WTC11 (cell line): ENCODE results near the gene LAMC1. TPM values are rescaled to one million over a fixed set of nuclear protein-coding genes. Genes with fewer than 3 reads are reported as not detected.

Source experiments
- ATAC-seq: fragments of 200-7000 bp; cut with Tn5 transposase; 2 replicates; pipeline ENCODE4 v1.10.0; 2021; ENCODE audit warnings: mild to moderate bottlenecking, moderate library complexity
- CTCF ChIA-PET: fragments of 300-600 bp; sonication (Branson Sonifier 250); formaldehyde crosslinking; loops from one replicate; lab custom pipeline; 2021; ENCODE audit warnings: antibody characterized with exemption; lab: Charles Lee
- POLR2A ChIA-PET: fragments of 350-600 bp; sonication (Branson Sonifier 250); formaldehyde crosslinking; loops from one replicate; lab custom pipeline; 2021; ENCODE audit warnings: antibody characterized with exemption; lab: Charles Lee
- DNase-seq: peaks from one replicate; pipeline ENCODE4 v3.0.0; 2021; ENCODE audit warnings: low spot score
- H3K27ac Mint-ChIP-seq: 2 replicates; pipeline ENCODE4 v1.8.0; 2021; ENCODE audit warnings: mixed read lengths
- H3K27me3 Mint-ChIP-seq: 2 replicates; pipeline ENCODE4 v1.8.0; 2021; ENCODE audit warnings: low read depth, mild to moderate bottlenecking, moderate library complexity, mixed read lengths
- H3K36me3 Mint-ChIP-seq: 2 replicates; pipeline ENCODE4 v1.8.0; 2021; ENCODE audit warnings: mixed read lengths
- H3K4me1 Mint-ChIP-seq: 2 replicates; pipeline ENCODE4 v1.8.0; 2022; ENCODE audit warnings: mixed read lengths
- H3K4me3 Mint-ChIP-seq: 2 replicates; pipeline ENCODE4 v1.8.0; 2021; ENCODE audit warnings: mild to moderate bottlenecking, moderate library complexity, mixed read lengths
- H3K9me3 Mint-ChIP-seq: 2 replicates; pipeline ENCODE4 v1.8.0; 2021; ENCODE audit warnings: mixed read lengths
- ATF1 ChIP-seq: sonication (generic); formaldehyde crosslinking; IDR thresholded peaks from 2 replicates; pipeline ENCODE4 v1.8.1; 2023; ENCODE audit warnings: mild to moderate bottlenecking, moderate library complexity, missing genetic modification reagents
- CREB1 ChIP-seq: sonication (generic); formaldehyde crosslinking; IDR thresholded peaks from 2 replicates; pipeline ENCODE4 v1.8.0; 2023; ENCODE audit warnings: mild to moderate bottlenecking, missing genetic modification reagents
- E2F4 ChIP-seq: sonication (generic); formaldehyde crosslinking; IDR thresholded peaks from 2 replicates; pipeline ENCODE4 v1.8.1; 2022; ENCODE audit warnings: low read depth, mild to moderate bottlenecking, moderate library complexity, missing genetic modification reagents, borderline replicate concordance
- ESRRA ChIP-seq: sonication (generic); formaldehyde crosslinking; IDR thresholded peaks from 2 replicates; pipeline ENCODE4 v1.8.1; 2022; ENCODE audit warnings: mild to moderate bottlenecking, missing genetic modification reagents, borderline replicate concordance
- ETV6 ChIP-seq: sonication (generic); formaldehyde crosslinking; IDR thresholded peaks from 2 replicates; pipeline ENCODE4 v1.8.1; 2022; ENCODE audit warnings: mild to moderate bottlenecking, missing genetic modification reagents
- FOXJ3 ChIP-seq: sonication (generic); formaldehyde crosslinking; IDR thresholded peaks from 2 replicates; pipeline ENCODE4 v1.9.0; 2021; ENCODE audit warnings: missing genetic modification reagents, mild to moderate bottlenecking, borderline replicate concordance
- HMGA2 ChIP-seq: fragments of 250-450 bp; sonication (Bioruptor Pico); IDR thresholded peaks from 2 replicates; pipeline ENCODE4 v1.4.0; 2021; ENCODE audit warnings: mild to moderate bottlenecking, moderate library complexity
- HMGXB4 ChIP-seq: sonication (generic); formaldehyde crosslinking; IDR thresholded peaks from 2 replicates; pipeline ENCODE4 v1.8.1; 2023; ENCODE audit warnings: mild to moderate bottlenecking, moderate library complexity, missing genetic modification reagents
- IRF2 ChIP-seq: sonication (generic); formaldehyde crosslinking; IDR thresholded peaks from 2 replicates; pipeline ENCODE4 v1.8.0; 2022; ENCODE audit warnings: low read depth, missing genetic modification reagents, borderline replicate concordance
- JUN ChIP-seq: sonication (generic); formaldehyde crosslinking; IDR thresholded peaks from 2 replicates; pipeline ENCODE4 v1.8.0; 2023; ENCODE audit warnings: mild to moderate bottlenecking, missing genetic modification reagents
- KAT7 ChIP-seq: sonication (generic); formaldehyde crosslinking; IDR thresholded peaks from 2 replicates; pipeline ENCODE4 v1.8.1; 2023; ENCODE audit warnings: missing genetic modification reagents, mild to moderate bottlenecking, borderline replicate concordance
- MLX ChIP-seq: sonication (generic); formaldehyde crosslinking; IDR thresholded peaks from 2 replicates; pipeline ENCODE4 v1.8.1; 2023; ENCODE audit warnings: mild to moderate bottlenecking, missing genetic modification reagents, moderate library complexity
- MYBL2 ChIP-seq: sonication (generic); formaldehyde crosslinking; IDR thresholded peaks from 2 replicates; pipeline ENCODE4 v1.8.1; 2023; ENCODE audit warnings: mild to moderate bottlenecking, moderate library complexity, missing genetic modification reagents
- NR2C2 ChIP-seq: sonication (generic); formaldehyde crosslinking; IDR thresholded peaks from 2 replicates; pipeline ENCODE4 v1.8.0; 2022; ENCODE audit warnings: mild to moderate bottlenecking, missing genetic modification reagents
- OVOL2 ChIP-seq: fragments of 250-450 bp; sonication (Bioruptor Pico); IDR thresholded peaks from 2 replicates; pipeline ENCODE4 v1.9.0; 2021; ENCODE audit warnings: mild to moderate bottlenecking, borderline replicate concordance
- PRRX2 ChIP-seq: fragments of 250-450 bp; sonication (Bioruptor Pico); IDR thresholded peaks from 2 replicates; pipeline ENCODE4 v1.8.0; 2021; ENCODE audit warnings: mild to moderate bottlenecking
- TCF7 ChIP-seq: sonication (generic); formaldehyde crosslinking; IDR thresholded peaks from 2 replicates; pipeline ENCODE4 v1.8.0; 2022; ENCODE audit warnings: mild to moderate bottlenecking, low read depth, missing genetic modification reagents, moderate library complexity
- TP53 ChIP-seq: sonication (generic); formaldehyde crosslinking; IDR thresholded peaks from 2 replicates; pipeline ENCODE4 v1.8.1; 2023; ENCODE audit warnings: mild to moderate bottlenecking, missing genetic modification reagents
- ZBTB21 ChIP-seq: sonication (generic); formaldehyde crosslinking; IDR thresholded peaks from 2 replicates; pipeline ENCODE4 v1.8.1; 2023; ENCODE audit warnings: mild to moderate bottlenecking, missing genetic modification reagents, borderline replicate concordance
- ZNF121 ChIP-seq: sonication (generic); formaldehyde crosslinking; IDR thresholded peaks from 2 replicates; pipeline ENCODE4 v1.8.0; 2023; ENCODE audit warnings: missing genetic modification reagents
- ZNF219 ChIP-seq: sonication (generic); formaldehyde crosslinking; IDR thresholded peaks from 2 replicates; pipeline ENCODE4 v1.8.0; 2023; ENCODE audit warnings: missing genetic modification reagents, mild to moderate bottlenecking, borderline replicate concordance
- ZNF317 ChIP-seq: sonication (generic); formaldehyde crosslinking; IDR thresholded peaks from 2 replicates; pipeline ENCODE4 v1.8.1; 2023; ENCODE audit warnings: low read depth, mild to moderate bottlenecking, moderate library complexity, missing genetic modification reagents, borderline replicate concordance
- ZNF423 ChIP-seq: fragments of 250-450 bp; sonication (Bioruptor Pico); IDR thresholded peaks from 2 replicates; pipeline ENCODE4 v2.1.2; 2022; ENCODE audit warnings: mild to moderate bottlenecking, moderate library complexity
- total RNA-seq: library from RNA; stranded (reverse); gene quantifications from 3 replicates; pipeline ENCODE4 v1.2.3, GENCODE V29; 2021
- TF ChIP-seq, protein P1 (sequence below): fragments of 250-450 bp; sonication (Bioruptor Pico); IDR thresholded peaks from 2 replicates; pipeline ENCODE4 v2.1.2; 2022; ENCODE audit warnings: mild to moderate bottlenecking, moderate library complexity
- TF ChIP-seq, protein P2 (sequence below): sonication (generic); formaldehyde crosslinking; IDR thresholded peaks from 2 replicates; pipeline ENCODE4 v1.8.1; 2023; ENCODE audit warnings: mild to moderate bottlenecking, missing genetic modification reagents, moderate library complexity

The LAMC1 gene
- total RNA-seq, 1 experiment from 2014 or later = 162 TPM

- H3K27ac Mint-ChIP-seq = no peak overlapping the region
- ATAC-seq = no peak
- no peaks in the 10 kb centered on the region for H3K9me3 Mint-ChIP-seq
- H3K27me3 Mint-ChIP-seq = no peaks in the 10 kb centered on the region
- peaks cover 34% of the 10 kb centered on the region for H3K4me1 Mint-ChIP-seq
- no peaks in the 10 kb centered on the region for H3K36me3 Mint-ChIP-seq
- POLR2A ChIA-PET = no interaction called here
- CTCF ChIA-PET = no interaction called here
- TF ChIP-seq ESRRA (CRISPR knock-in tag) = no peak
- no peak overlapping the region for H3K4me3 Mint-ChIP-seq
- DNase-seq = no peak
Measured at GRCh38 chr1:183080406-183080805, 57.2 kb downstream of the LAMC1 start.

- H3K4me3 Mint-ChIP-seq = no peak overlapping the region
- H3K27ac Mint-ChIP-seq = no peak overlapping the region
- no peaks in the 10 kb centered on the region for H3K9me3 Mint-ChIP-seq
- ChIA-PET CTCF (no interaction called here), POLR2A (no interaction called here)
- no peak for TF ChIP-seq ZNF317 (CRISPR knock-in tag)
- no peak for TF ChIP-seq ZBTB21 (CRISPR knock-in tag)
- no peak for TF ChIP-seq KAT7 (CRISPR knock-in tag)
- TF ChIP-seq OVOL2 = no peak
- TF ChIP-seq ZNF423 (CRISPR knock-in tag) = no peak
- no peak for TF ChIP-seq E2F4 (CRISPR knock-in tag)
- no peak for TF ChIP-seq TP53 (CRISPR knock-in tag)
- no peak for TF ChIP-seq PRRX2
- TF ChIP-seq MLX (CRISPR knock-in tag) = no peak
- TF ChIP-seq HMGA2 (CRISPR knock-in tag) = no peak
- no peak for TF ChIP-seq CREB1 (CRISPR knock-in tag)
- H3K27me3 Mint-ChIP-seq = no peaks in the 10 kb centered on the region
- no peaks in the 10 kb centered on the region for H3K36me3 Mint-ChIP-seq
- no peak for ATAC-seq
- DNase-seq = no peak
- peaks cover 31% of the 10 kb centered on the region for H3K4me1 Mint-ChIP-seq
Measured at GRCh38 chr1:183081402-183082120, 58.3 kb downstream of the LAMC1 start.

- ATAC-seq = no peak
- Mint-ChIP-seq H3K4me1 (peaks cover 28% of the 10 kb centered on the region), H3K36me3 (no peaks in the 10 kb centered on the region), H3K27me3 (no peaks in the 10 kb centered on the region), H3K4me3 (no peak overlapping the region), H3K9me3 (no peaks in the 10 kb centered on the region), H3K27ac (peak overlapping the region; percentile 25; the same call in 1 of the 2 replicates)
- ChIA-PET CTCF (no interaction called here), POLR2A (no interaction called here)
- no peak for DNase-seq
- TF ChIP-seq E2F4 (CRISPR knock-in tag) = no peak
- no peak for TF ChIP-seq OVOL2
- TF ChIP-seq IRF2 (CRISPR knock-in tag) = no peak
- TF ChIP-seq JUN (CRISPR knock-in tag) = no peak
- no peak for TF ChIP-seq KAT7 (CRISPR knock-in tag)
- TF ChIP-seq, protein P1, sequence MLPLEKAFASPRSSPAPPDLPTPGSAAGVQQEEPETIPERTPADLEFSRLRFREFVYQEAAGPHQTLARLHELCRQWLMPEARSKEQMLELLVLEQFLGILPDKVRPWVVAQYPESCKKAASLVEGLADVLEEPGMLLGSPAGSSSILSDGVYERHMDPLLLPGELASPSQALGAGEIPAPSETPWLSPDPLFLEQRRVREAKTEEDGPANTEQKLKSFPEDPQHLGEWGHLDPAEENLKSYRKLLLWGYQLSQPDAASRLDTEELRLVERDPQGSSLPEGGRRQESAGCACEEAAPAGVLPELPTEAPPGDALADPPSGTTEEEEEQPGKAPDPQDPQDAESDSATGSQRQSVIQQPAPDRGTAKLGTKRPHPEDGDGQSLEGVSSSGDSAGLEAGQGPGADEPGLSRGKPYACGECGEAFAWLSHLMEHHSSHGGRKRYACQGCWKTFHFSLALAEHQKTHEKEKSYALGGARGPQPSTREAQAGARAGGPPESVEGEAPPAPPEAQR (CRISPR knock-in tag) = no peak
- no peak for TF ChIP-seq ETV6 (CRISPR knock-in tag)
- TF ChIP-seq, protein P2, sequence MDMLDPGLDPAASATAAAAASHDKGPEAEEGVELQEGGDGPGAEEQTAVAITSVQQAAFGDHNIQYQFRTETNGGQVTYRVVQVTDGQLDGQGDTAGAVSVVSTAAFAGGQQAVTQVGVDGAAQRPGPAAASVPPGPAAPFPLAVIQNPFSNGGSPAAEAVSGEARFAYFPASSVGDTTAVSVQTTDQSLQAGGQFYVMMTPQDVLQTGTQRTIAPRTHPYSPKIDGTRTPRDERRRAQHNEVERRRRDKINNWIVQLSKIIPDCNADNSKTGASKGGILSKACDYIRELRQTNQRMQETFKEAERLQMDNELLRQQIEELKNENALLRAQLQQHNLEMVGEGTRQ (CRISPR knock-in tag) = no peak
- no peak for TF ChIP-seq HMGXB4 (CRISPR knock-in tag)
- TF ChIP-seq NR2C2 (CRISPR knock-in tag) = no peak
- TF ChIP-seq ATF1 (CRISPR knock-in tag) = no peak
- TF ChIP-seq ZNF219 (CRISPR knock-in tag) = no peak
- no peak for TF ChIP-seq ZNF121 (CRISPR knock-in tag)
- TF ChIP-seq MLX (CRISPR knock-in tag) = no peak
- no peak for TF ChIP-seq TCF7 (CRISPR knock-in tag)
- TF ChIP-seq FOXJ3 (CRISPR knock-in tag) = no peak
- no peak for TF ChIP-seq MYBL2 (CRISPR knock-in tag)
Measured at GRCh38 chr1:183082650-183083049, 59.4 kb downstream of the LAMC1 start.
